ENCODE measurements around the gene UNC5B.

UNC5B gene

DNA sequence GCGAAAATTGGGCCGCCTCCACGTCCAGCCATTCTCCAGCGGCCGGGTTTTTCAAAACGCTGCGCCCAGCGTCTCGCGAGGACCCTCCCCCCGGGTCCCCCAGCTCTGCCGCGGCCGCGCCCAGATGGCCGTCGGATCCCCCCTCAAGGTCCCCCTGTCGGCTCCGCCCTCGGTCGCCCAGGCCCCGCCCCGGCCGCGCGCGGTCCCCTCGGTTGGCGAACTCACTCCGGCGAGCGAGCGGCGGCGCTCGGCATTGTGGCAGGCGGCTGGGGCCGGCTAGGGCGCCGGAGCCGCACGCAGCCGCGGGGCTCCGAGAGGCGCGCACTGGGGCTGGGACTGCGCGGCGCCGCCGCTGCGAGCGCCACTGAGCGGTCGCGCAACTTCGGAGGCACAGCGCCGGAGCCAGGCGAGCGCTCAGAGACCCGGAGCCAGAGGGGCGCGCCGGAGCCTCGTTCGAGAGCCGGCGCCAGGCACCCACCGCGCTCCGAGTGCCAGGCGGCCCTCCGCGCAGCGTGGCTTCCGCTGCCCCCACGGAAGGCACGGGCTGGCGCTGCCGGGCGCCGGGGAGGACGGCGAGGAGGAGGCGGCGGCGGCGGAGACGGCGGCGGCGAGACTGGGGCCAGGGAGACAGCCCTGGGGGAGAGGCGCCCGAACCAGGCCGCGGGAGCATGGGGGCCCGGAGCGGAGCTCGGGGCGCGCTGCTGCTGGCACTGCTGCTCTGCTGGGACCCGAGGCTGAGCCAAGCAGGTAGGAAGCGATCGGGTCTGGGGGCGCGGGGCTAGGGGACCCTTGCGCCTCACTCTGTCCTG, at the start of gene UNC5B:
TSS of gene UNC5B (plus strand) at position 253 of the 809 bp plus-strand sequence. CDS start at position 669, 416 bp downstream.
- DNase-seq (ENCODE audit: low spot score) = no peak

DNA sequence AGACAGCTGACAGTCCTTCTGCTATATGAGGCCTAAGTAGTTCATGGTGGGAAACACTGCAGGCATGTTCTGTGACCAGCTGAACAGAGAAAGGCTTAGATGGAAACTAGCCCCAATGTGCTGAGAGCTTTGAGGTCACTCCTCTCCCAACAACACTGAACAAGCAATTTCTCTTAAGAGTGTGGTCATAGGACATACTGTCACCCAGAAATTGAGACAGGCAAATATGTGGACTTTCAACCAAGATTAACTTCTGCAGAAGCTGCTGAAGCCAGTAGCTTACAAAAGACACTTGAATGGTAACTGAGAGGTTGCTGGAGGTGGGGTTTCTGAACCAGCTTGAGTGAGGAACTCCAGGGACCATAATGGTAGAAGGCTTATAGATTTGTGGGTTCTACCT, 38.9 kb upstream of the UNC5B start:
- no peak for DNase-seq (ENCODE audit: low spot score)

DNA sequence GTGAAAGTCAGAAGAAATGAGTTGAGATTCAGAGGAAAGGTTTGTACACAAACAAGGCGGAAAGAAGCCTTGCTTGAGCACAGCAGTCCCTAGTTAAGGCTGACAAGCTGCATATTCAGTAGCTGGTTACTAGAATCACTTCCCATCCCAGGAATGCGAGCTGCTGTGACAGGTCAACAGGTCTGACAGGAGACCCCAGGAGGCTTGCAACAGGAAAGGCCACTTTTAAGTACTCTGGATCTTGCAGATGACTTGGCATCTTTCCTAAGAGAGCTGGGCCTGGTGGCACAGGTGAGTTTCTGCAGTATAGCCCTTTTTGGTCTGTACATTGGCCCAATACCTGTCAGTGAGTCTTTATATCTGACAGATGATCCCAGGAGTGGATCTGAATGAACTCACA, 35.7 kb upstream of the UNC5B start:
- no peak for DNase-seq (ENCODE audit: low spot score)

DNA sequence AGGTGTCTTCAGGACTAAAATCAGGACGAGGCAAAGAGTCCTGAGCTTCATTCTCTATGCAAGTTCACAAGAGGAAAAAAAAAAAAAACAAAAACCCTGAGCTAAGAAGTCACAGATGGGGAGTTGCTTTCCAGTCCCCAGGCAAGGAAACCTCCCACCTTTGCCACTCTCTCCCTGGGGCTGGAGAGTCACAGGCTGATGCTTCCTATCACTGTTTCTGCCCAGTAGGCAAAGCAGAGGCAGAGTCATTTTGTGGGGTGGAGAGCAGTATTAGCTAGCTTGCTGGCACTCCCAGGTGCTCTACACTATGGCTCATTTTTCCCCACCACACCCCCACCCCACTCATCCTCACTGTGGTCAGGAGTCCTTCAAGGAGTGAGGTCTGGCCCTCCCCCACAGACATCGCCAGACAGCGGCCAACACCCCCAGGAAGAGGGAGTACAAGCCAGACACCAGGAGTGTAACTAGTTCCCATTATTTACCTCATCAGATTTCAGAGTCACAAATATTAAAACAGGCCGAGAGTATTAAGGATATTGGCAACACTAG, 34.6 kb upstream of the UNC5B start:
- no peak for DNase-seq (ENCODE audit: low spot score)

DNA sequence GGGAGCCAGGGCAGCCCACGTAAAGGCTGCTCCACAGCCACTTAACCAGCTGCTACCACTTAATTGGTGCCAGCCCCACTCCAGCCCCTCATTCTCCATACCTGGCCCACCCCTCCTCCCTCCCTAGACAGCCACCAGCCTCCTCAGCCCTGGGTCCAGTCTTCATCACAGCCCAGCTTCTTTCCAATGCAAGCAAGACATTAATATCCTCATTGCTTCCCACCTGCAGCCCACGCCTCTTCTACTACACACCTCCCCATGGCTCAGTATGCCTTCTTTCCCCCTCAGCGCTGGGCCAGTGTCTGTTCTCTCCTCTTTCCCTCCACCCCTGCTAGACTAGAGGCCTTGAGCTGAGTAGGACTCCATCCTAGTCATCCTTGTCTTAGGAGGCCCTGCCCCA, 33.5 kb upstream of the UNC5B start:
- DNase-seq (ENCODE audit: low spot score) = no peak

DNA sequence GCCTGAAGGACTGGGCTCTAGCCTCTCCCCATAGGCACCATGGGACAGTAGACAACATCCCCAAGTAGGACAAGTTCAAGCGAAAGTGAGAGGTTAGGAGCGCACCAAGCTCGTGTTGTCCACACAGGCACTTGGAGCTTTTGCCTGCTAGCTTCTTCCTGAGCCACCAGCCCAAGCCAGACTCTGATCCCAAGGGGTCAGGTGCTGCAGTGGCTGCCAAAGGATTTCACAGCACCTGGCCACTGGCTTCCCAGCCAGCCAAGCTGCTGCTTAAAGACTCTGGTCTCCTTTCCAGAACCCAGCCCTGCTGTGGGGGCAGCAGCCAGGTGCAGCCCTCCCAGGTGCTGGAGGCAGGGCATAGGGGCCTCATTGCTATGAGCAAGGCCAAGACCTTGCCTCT, 33.0 kb upstream of the UNC5B start:
- DNase-seq (ENCODE audit: low spot score) = no peak

DNA sequence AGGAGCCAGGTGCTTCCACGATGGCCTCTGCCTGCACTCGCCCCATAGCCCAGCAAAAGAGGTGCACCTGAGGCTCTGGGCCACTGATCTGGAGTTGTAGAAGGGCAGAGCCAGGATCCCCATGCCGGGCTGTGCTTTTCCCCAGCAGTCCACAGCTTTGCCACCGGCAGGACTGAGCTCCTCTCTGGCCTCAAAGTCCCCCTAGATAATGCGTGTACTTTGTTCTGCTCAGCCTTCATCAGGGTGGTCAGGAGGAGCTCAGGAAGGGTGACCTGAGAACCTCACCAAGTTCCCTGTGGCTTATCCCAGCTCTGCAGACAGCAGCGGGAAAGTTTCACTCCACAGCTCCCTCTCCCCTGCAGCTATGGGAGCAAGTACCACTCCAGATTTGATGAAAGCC, 27.9 kb upstream of the UNC5B start:
- no peak for DNase-seq (ENCODE audit: low spot score)

DNA sequence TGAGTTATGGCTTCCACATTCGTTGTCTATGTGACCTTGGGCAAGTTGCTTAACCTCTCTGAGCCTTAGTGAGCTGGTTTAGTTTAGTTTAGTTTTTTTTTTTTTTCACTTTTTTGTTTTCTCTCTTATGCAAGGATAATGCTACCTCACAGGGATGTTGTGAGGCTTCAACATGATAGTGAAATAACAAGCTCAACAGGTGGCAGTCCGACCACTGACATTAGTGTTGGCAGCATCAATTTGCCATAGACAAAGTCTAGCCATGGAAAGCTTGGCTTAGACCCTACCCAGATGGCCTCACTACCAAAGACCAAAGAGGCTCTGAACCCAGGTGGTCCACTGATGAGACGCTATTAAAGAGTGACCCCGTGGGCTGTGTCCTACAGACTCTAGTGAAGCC, 27.2 kb upstream of the UNC5B start:
- no peak for DNase-seq (ENCODE audit: low spot score)

DNA sequence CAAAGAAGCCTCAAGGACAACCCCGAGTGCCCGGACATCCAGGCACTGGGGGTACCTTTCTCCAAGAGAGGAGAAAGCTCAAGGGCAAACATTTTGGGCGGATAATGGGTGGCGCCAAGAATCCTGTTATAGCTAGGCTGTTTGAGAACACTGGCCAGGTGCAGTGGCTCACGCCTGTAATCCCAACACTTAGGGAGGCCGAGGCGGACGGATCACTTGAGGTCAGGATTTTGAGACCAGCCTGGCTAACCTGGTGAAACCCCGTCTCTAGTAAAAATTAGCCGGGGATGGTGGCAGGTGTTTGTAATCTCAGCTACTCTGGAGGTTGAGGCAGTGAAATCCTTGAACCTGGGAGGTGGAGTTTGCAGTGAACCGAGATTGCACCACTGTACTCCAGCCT, 25.2 kb upstream of the UNC5B start:
- DNase-seq (ENCODE audit: low spot score) = no peak

DNA sequence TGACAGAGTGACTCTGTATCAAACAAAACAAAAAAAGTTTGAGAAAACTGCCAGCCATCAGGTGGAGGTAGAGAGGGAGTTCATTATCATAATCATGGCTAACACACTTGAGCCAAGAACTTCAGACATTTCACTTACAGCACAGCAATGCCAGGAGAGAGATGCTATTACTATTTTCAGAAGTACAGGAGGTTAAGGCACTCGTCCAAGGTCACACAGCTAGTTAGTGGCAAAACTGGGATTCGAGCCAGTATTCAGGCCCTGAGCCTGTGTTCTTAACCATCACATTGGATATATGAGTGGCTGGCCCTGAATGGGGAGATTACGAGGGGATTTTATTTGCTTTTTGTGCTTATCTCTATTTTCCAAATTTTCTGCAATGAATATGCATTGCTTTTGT, 24.8 kb upstream of the UNC5B start:
- no peak for DNase-seq (ENCODE audit: low spot score)

DNA sequence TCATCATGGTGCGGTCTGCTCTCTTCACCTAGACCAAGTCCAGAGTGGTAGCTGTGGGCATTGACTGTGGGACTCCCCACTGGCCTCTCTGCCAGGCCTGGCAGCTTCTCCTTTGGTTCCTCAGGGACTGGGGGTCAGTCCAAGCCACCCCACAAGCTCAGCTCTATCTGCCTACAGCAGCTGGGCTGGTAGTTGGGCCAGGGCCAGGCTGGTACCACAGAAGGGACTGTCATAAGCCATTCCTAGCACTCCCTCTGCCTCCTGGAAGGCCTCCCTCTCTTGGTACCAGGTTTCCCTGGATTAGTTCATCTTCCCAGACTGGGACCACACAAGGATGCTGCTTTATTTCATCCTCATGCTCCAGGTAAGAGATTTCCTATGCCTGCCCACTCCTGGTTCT, 24.2 kb upstream of the UNC5B start:
- no peak for DNase-seq (ENCODE audit: low spot score)

DNA sequence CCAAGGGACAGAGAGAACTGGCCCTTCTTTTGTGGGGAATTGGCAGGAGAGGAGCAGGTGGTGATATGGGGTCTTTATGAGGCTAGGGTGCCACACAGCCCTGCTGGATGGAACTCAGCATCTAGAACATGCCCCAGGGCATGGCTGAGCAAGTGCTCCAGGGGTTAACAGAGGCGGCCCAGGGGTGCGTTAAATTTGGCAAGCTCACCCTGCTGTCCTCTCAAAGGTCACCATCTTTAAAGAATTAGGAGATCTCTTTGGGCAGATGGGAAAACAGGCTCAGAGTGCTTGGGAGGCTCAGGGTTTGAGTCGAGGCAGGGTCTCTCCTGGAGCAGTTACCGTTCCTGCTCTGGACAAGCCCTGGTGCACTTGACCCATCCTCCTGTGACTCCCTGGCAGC, 21.4 kb upstream of the UNC5B start:
- DNase-seq (ENCODE audit: low spot score) = no peak

DNA sequence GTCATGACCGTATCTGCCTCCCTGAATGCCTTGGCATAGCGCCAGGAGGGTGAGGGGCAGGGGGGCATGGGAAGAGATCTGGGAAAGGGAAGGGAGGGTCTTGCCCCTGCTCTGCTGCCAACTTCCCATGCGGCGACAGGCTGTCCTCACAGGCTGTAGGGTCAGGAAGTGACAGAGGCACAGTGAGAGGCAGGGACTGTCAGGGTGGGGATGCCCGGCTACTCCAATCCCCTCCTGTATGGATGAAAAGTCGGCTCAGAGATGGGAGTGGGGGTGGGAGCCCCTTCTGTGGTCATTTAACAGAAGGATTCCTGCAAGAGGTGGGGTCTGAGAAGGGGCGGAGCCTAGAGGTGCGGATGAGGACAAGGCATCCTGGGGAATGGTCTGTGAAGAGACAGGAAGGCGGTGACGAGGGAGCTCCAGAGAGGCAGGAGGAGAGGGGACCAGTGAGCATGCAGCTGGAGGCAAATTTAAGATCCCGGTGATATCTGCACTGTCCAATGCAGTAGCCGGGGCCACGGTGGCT, 20.8 kb upstream of the UNC5B start:
- no peak for DNase-seq (ENCODE audit: low spot score)

DNA sequence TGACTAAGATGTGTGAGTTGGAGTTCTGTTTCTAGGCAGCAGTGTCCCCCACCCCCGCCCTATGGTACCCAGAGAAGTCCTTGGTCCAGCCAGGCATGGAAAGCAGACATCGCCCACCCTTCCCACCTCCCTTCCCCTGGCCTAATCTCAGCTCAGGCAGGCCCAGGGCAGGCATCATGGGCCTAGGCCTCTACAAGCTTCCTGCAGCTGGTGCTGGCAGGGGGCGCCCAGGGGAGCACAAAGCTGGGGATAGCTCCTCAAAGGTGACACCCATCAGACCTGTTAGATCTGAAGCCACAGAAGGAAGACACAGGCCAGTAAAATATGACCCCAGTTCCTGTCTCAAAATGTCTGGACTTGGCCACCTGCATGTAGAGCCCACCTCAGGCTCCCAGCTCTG, 18.9 kb upstream of the UNC5B start:
- DNase-seq (ENCODE audit: low spot score) = no peak

DNA sequence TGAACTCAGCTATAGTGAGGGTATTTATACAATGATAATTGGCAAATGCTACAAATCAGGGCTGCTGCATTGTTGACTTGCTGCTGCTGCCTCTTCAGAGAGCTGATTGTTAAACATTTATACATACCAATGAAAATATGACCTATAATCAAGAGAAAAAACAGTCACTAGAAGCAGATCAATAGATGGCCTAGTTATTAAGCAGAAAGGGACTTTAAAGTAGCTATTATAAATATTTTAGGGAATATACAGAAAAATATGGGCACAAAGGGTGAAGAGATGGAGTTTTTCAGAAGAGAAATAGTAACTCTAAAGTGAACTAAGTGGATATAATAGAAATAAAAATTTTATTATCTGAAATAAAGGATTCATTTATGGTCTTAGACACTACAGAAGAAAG, 14.4 kb upstream of the UNC5B start:
- DNase-seq (ENCODE audit: low spot score) = no peak

DNA sequence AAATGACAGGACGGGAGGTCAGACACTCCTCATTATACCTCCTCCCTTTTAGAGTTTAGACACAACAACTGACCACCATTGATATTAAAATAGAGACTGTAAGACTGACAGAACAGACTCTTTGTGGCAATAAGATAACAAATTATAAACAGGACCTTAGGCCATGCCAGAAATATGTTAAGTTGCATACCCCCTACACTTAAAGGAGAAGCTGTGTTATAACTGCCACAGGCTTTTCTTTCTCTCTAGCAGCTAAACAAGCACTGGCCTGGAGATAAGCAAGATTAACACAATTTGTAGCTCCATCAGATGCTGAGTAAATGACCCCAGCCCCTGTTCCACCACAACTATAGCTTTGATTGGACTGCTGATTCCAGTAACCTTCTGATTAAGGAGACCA, 10.5 kb upstream of the UNC5B start:
- no peak for DNase-seq (ENCODE audit: low spot score)

DNA sequence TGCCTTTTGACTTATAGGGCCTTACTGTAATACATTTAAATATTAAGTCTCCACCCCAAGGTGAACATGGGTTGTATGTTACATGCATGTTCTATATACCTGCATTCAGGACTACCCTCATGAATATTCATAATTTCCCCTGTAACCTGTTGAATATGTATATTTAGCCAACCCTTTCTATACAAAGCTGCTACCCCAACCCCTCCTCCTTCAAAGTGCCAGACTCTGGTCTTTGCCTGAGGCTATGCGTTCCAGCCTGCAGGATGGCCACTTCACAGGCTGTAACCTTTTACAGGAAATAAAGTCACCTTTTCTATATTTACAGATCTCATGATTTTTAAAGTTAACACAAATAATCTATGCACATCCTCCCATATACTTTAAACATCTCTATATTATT, 10.1 kb upstream of the UNC5B start:
- DNase-seq (ENCODE audit: low spot score) = no peak

DNA sequence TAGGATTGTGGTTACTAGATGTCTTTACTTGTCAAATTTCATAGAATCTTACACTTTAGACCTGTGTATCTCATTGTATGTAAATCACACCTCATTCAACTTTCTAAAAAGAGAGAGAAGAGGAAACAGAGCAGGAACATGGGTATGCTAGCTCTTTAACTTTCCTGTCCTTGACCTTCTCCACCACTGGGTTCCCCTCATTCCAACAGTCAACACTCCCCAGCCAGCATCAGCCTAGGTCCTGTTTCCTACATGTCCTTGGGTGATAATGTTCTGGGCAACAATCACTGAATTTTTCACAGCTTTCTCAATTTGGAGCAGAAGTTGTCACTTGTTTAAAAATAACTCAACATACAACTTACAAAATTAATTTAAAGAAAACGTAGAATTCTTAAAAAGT, 9.2 kb upstream of the UNC5B start:
- DNase-seq (ENCODE audit: low spot score) = no peak

DNA sequence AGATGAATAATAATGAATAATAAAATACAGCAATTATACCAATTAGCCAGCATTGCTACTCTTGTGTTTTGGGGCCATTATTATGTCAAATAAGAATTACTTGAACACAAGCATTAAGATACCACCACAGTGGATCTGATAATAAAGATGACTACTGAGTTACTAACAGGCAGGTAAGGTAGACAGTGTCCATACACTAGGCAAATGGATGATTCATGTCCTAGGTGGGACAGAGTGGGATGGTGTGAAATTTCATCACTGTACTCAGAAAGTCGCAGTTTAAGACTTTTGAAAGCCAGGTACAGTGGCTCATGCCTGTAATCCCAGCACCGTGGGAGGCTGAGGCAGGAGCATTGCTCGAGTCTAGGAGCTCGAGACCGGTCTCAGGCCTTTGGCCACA, 8.7 kb upstream of the UNC5B start:
- no peak for DNase-seq (ENCODE audit: low spot score)

DNA sequence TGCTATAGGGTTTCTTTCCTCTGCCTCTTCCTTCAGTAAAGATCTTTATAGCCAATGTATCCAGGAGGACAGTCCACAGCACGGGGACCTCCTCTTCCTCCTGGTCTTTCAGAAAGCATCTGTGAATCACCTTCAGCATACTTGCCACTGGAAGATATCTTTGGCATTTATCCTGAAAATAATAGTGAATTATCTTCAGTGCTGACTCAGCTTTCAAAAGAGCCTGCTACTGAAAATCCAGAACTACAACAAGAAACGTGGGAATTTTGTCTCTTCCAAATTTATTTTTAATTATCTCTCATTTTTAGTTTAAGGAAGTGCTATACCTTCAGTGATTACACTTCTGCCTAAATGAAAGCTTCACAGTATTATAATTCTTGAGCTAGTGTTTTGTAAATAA, 7.6 kb upstream of the UNC5B start:
- no peak for DNase-seq (ENCODE audit: low spot score)

DNA sequence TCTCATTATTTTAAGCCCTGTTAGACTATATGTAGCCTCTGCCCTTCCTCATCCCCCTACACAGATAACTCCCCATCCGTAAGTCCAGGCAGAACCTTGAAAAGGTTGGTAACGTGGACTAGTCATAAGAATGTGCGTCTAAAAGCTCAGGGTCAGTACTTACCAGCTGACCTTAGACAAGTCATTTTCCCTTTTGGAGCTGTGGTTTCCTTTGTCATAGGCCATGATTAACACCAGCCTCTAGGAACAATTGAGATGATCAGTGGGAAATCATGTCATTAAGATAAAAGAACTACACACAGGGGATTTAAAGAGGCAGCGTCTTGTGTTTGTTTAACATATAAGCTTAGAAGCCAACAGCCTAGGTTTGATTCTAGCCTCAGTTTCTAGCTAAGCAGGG, 6.9 kb upstream of the UNC5B start:
- no peak for DNase-seq (ENCODE audit: low spot score)

DNA sequence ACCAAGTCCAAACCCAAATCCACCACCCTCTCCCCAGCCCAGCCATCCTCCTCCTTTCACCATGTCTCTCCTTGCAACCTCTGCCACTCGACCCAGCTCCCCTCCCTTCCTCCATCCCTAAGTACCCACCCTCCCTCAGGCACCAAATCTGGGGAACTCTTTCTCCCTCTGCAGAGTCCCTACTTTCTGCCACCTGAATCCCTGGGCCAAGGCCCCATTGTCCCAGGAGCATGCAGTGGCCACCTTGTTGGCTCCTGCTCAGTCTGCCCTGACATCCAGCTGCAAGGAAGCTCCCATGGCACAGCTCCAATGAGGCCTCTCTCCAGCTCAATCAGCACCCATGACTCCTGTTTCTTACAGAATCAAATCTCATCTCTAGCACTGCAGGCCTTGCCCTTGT, 5.5 kb upstream of the UNC5B start:
- DNase-seq (ENCODE audit: low spot score) = no peak

DNA sequence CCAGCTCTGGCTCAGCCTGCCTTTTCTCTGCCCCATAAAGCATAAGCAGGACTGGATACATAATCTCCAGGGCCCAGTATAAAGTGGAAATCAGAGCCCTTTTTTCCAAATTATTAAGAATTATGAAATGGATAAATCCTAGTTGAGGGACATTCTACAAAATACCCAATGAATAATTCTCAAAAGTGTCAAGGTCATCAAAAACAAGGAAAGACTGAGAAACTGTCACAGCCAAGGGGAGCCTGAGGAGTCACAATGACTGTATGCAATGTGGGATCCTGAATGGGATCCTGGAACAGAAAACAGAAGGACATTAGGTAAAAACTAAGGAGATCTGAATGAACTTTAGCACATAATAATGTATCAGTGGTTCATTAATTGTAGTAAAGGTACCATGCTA, 4.8 kb upstream of the UNC5B start:
- no peak for DNase-seq (ENCODE audit: low spot score)

DNA sequence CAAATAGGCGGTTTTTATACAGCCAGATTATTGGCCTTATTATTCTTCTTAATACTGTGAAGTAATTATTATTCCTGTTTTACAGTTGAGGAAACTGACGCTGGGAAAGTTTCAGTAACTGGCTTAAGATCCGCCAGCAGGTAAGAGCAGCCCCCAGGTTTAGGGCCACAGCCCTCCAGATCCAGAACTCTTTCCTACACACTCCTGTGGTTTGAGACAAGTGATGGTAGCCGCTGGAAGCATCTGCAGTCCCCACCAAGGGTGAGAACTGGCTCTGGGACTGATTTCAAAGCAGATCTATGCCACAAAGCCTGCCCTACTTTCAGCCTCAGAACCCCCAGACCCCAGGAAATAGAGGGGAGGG, 3.0 kb upstream of the UNC5B start:
- no peak for DNase-seq (ENCODE audit: low spot score)

Measured in COLO829 (cell line).